DMS 273 (cell line): ENCODE data around the gene FASN.

Source experiments
- DNase-seq: peaks from one replicate; lab custom pipeline; 2025; ENCODE audit not compliant: unreplicated experiment; lab: John Stamatoyannopoulos, UW

The FASN gene

GRCh38 chr17:82059272-82060000 lies 38.6 kb downstream of the FASN start:
- DNase-seq, result peak; percentile 58

GRCh38 chr17:82058855-82059249 lies 39.2 kb downstream of the FASN start:
- no peak for DNase-seq

GRCh38 chr17:82058230-82058854 lies 39.7 kb downstream of the FASN start:
- peak; percentile 56 for DNase-seq

- no peak for DNase-seq
These were observed 41.1 kb downstream of the FASN start for GRCh38 chr17:82056729-82057621.

GRCh38 chr17:82055965-82056728 lies 41.9 kb downstream of the FASN start:
- no peak for DNase-seq

GRCh38 chr17:82055023-82055964 lies 42.7 kb downstream of the FASN start:
- no peak for DNase-seq

GRCh38 chr17:82054351-82055022 lies 43.5 kb downstream of the FASN start:
- DNase-seq, result no peak

DNA sequence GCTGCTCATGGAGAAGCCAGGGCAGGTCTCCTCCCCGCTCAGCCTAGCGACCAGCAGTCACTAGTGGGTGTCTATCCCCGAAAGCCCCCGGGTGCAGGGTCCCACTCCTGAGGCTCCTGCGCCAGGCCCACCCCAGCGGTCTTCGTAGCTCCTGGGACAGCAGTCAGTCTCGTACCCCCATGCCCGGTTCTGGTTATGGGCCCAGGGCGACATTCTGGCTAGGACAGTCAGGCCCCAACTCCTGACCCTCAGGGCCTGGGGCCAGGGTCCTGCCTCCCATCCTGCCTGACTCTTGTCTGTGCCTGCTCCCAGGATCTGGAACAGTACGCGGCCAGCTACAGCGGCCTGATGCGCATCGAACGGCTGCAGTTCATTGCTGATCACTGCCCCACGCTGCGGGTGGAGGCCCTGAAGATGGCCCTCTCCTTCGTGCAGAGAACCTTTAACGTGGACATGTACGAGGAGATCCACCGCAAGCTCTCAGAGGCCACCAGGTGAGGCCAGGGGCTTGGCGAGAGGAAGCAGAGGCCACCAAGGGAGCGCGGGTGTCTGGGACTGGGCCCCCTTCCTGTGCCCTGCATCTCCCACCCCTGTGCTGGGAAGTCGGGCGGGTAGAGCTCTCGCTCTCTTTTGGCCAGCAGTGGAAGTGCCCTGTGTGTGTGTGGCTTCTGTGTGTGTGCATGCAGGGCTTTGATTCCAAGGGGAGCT lies 44.3 kb downstream of the FASN start:
- no peak for DNase-seq

- DNase-seq, result no peak
These were observed 44.9 kb downstream of the FASN start for GRCh38 chr17:82053130-82053529.

DNA sequence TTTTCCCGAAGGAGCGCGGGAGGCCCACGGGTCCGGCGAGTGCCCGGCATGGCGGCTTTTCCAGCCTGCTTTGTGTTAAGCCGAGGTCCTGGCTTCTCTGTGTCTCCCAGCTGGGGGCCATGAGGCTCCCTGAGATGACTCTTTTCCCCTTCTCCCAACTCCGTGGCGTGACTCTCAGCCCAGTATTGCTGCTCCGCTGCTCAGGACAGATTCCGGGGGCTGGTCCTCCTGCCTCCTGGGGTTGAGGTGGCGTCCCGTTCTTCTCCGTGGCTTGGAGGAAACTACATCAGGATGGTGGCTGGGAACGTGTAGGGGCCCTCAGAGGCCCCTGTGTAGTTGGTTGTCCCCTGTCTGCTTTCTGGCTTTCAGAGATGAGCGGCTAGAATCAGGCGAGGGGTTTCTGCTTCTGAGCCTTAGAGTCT lies 45.4 kb downstream of the FASN start:
- no peak for DNase-seq

GRCh38 chr17:82051776-82052637 lies 46.0 kb downstream of the FASN start, which contains the start of the genes GPS1 and RFNG:
GPS1 (plus strand) TSS chr17:82051898; CDS start chr17:82051932, 34 bp downstream.
RFNG (minus strand) TSS chr17:82051811; CDS start chr17:82051766, 45 bp downstream.
- DNase-seq, result peak; percentile 83

GRCh38 chr17:82050761-82051641 lies 47.0 kb downstream of the FASN start:
- DNase-seq, result no peak

DNA sequence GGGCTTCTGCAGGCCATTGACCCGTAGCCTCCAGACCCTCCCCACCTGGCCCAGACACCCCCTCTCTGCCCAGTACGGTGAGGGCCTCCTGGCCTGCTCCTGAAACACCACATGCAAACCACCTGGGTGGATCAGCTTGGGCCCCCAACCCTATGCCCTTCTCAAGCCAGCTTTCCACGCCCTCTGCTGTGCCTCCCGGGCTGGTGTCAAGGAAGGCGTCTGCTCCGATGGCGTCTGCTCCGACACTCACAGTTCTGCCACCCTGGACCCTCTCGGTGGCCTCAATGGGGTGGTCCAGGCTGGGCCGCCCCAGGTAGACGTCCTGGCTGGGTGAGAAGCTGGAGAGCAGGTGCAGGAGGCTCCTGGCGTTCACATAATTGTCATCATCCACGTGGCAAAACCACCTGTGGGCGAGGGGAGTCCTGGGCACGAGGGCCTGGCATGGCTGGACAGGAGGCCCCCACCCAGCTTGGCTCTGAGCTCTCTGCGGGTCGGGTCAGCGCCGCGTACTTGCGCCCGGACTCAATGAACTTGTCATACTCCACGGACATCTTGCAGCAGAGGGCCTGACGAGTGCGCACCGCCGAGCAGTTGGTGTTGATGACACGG lies 47.8 kb downstream of the FASN start:
- no peak for DNase-seq

- DNase-seq, result no peak
These were observed 48.5 kb downstream of the FASN start for GRCh38 chr17:82049521-82049971.

DNA sequence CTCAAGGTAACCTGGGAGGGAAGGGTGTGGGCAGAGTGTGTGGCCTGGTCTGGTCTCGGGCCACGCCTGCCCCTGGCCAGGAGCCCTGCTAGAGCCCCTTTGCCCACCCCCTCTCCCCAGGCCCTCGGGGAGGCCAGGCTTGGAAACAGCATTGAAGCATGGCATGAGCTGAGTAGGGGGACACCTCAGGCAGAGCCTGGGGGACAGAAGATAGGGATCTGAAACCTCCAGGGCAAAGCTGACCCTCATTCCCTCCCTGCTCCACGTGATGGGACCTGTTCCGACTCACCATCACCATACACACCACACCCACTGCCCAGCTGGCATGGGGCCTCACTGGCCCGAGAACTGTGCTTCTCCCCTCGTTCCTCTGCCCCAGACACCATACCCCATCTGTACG lies 48.9 kb downstream of the FASN start:
- DNase-seq, result no peak

- DNase-seq, result no peak
These were observed 49.5 kb downstream of the FASN start for GRCh38 chr17:82048571-82048971.
